Measurements from ENCODE around the gene KCNK4. TPM values are rescaled to one million over a fixed set of nuclear protein-coding genes. Genes with fewer than 3 reads are reported as not detected.

KCNK4 gene
- polyA plus RNA-seq, 3 donors = not detected

DNA sequence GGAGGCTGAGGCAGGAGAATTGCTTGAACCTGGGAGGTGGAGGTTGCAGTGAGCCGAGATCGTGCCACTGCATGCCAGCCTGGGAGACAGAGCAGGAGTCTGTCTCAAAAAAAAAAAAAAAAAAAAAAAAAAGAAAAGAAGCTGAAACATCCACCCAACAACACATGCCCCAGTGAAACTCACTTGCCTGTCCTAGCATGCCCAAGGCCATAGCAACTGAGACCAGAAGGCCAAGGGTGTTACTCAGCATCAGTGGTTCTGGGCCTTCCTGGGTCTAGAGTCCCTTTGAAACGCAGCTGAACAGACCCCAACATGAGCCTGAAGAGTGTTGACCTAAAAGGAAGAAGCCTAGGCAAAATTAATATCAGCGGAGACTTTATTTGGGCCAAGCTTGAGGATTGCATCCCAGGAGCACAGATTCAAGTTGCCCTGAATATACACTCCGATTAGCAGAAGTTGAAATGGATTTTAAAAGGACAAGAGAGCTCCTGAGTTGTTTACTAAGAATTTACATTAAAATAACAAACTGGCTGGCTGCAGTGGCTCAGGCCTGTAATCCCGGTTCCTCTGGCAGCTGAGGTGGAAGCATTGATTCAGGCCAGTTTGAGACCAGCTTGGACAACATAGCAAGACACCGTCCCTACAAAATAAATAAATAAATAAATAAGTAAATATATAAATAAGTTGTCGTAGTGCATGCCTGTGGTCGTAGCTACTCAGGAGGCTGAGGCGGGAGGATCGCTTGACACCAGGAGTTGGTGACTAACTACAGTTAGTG lies 33.8 kb downstream of the KCNK4 start:
- 94% methylated on average over 5 of the region's 11 CpGs for WGBS (ENCODE audit: insufficient coverage)
- Histone ChIP-seq H3K4me2 (replicated peaks; ENCODE audit: extremely low read depth, low read length, poor library complexity, severe bottlenecking) (no peak overlapping the region), H3K4me3 (replicated peaks in 1 of 3; ENCODE audit: low read depth in 2 of 3, low read length in 3 of 3) (no peak overlapping the region), H3K4me1 (ENCODE audit: control insufficient read depth in 1 of 2, insufficient read depth in 2 of 2, low read length in 2 of 2) (peaks cover under 1% of the 10 kb centered on the region in 2 donors), H4K20me1 (ENCODE audit: insufficient read depth, low read length) (no peaks in the 10 kb centered on the region), H3K27ac (ENCODE audit: low read depth in 1 of 2, low read length in 2 of 2) (no peak overlapping the region), H3K36me3 (replicated peaks in 1 of 2; ENCODE audit: control insufficient read depth in 1 of 2, insufficient read depth in 2 of 2, low read length in 2 of 2) (peaks cover 19 to 30% of the 10 kb centered on the region in 2 donors), H3K79me2 (ENCODE audit: insufficient read depth, low read length) (peaks cover 4% of the 10 kb centered on the region), H3K27me3 (ENCODE audit: control insufficient read depth in 2 of 2, insufficient read depth in 2 of 2, low read length in 2 of 2) (no peaks in the 10 kb centered on the region), H3K9me3 (replicated peaks in 1 of 2; ENCODE audit: control insufficient read depth in 1 of 2, insufficient read depth in 1 of 2, low read length in 2 of 2) (no peaks in the 10 kb centered on the region), H3K9ac (ENCODE audit: insufficient read depth, low read length, poor library complexity, severe bottlenecking) (no peak overlapping the region), H2AFZ (ENCODE audit: insufficient read depth, low read depth, low read length, poor library complexity, severe bottlenecking) (no peak overlapping the region)
- no peak for TF ChIP-seq CTCF (IDR thresholded peaks at IDR 0.05)
- no peak overlapping the region for H3K4me3 Mint-ChIP-seq
- peaks cover 24 to 34% of the 10 kb centered on the region in 2 donors for H3K36me3 Mint-ChIP-seq
- H3K4me1 Mint-ChIP-seq = peaks cover 5% of the 10 kb centered on the region
- H3K27me3 Mint-ChIP-seq (ENCODE audit: low read depth in 3 of 3) = peaks cover 0 to 10% (median 0%) of the 10 kb centered on the region in 3 donors
- H3K9me3 Mint-ChIP-seq = peaks cover 0 to 7% (median 3%) of the 10 kb centered on the region in 7 donors
- DNase-seq = no peak
- H3K27ac Mint-ChIP-seq = peak overlapping the region in 3 of 7 donors; percentile 42 to 76 (median 58)
- intact Hi-C loops (cut with micrococcal nuclease) = no loop called here

DNA sequence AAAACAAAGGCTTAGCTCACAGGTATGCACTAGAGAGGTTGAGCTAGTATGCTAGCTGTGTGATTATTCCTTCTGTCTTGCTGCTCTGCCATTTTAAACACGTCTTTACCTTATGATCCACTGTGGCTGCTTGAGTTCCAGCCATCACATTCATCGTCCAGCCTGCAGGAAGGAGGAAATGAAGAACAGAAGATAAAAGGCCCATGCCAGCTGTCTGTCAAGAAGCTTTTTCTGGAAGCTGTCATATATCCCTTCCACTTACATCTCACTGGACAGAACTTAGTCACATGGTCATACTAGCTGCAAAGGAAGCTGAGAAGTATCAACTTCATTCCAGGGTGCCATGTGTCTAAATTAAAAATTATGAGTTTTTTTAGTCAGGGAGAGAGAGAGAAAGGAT lies 36.3 kb downstream of the KCNK4 start:
- H3K4me3 ChIP-seq (replicated peaks in 1 of 3; ENCODE audit: low read depth in 2 of 3, low read length in 3 of 3) = no peak overlapping the region
- no peak for DNase-seq
- H3K4me1 ChIP-seq (ENCODE audit: control insufficient read depth in 1 of 2, insufficient read depth in 2 of 2, low read length in 2 of 2) = peaks cover 16 to 17% of the 10 kb centered on the region in 2 donors
- Mint-ChIP-seq H3K4me3 (no peak overlapping the region), H3K9me3 (peaks cover 0 to 7% (median 3%) of the 10 kb centered on the region in 7 donors), H3K36me3 (peaks cover 2 to 9% of the 10 kb centered on the region in 2 donors), H3K4me1 (peaks cover 20% of the 10 kb centered on the region), H3K27ac (no peak overlapping the region), H3K27me3 (ENCODE audit: low read depth in 3 of 3) (peaks cover 0 to 10% (median 0%) of the 10 kb centered on the region in 3 donors)
- no peaks in the 10 kb centered on the region for H3K9me3 ChIP-seq (replicated peaks in 1 of 2; ENCODE audit: control insufficient read depth in 1 of 2, insufficient read depth in 1 of 2, low read length in 2 of 2)
- intact Hi-C loops (cut with micrococcal nuclease) = no loop called here
- H3K9ac ChIP-seq (ENCODE audit: insufficient read depth, low read length, poor library complexity, severe bottlenecking) = no peak overlapping the region
- no peak overlapping the region for H3K4me2 ChIP-seq (replicated peaks; ENCODE audit: extremely low read depth, low read length, poor library complexity, severe bottlenecking)
- no CpG with 5 or more reads among the region's 2 CpGs for WGBS (ENCODE audit: insufficient coverage)
- H4K20me1 ChIP-seq (ENCODE audit: insufficient read depth, low read length) = no peaks in the 10 kb centered on the region
- no peak overlapping the region for H2AFZ ChIP-seq (ENCODE audit: insufficient read depth, low read depth, low read length, poor library complexity, severe bottlenecking)
- H3K36me3 ChIP-seq (replicated peaks in 1 of 2; ENCODE audit: control insufficient read depth in 1 of 2, insufficient read depth in 2 of 2, low read length in 2 of 2) = peaks cover 6 to 9% of the 10 kb centered on the region in 2 donors
- H3K79me2 ChIP-seq (ENCODE audit: insufficient read depth, low read length) = no peaks in the 10 kb centered on the region
- no peak for TF ChIP-seq CTCF (IDR thresholded peaks at IDR 0.05)
- no peaks in the 10 kb centered on the region for H3K27me3 ChIP-seq (ENCODE audit: control insufficient read depth in 2 of 2, insufficient read depth in 2 of 2, low read length in 2 of 2)
- no peak overlapping the region for H3K27ac ChIP-seq (ENCODE audit: low read depth in 1 of 2, low read length in 2 of 2)
